HG03575 (cell line): Measurements from ENCODE around the gene PDE6B.

Source experiments
- ATAC-seq: cut with Tn5 transposase; IDR thresholded peaks from one replicate; pipeline ENCODE4 v1.9.1; 2021; ENCODE audit not compliant: unreplicated experiment, insufficient number of reproducible peaks, low FRiP score; ENCODE audit errors: extremely low read depth

Gene PDE6B

GRCh38 chr4:620201-620600 lies 5.2 kb upstream of the PDE6B start:
- no peak for ATAC-seq

DNA sequence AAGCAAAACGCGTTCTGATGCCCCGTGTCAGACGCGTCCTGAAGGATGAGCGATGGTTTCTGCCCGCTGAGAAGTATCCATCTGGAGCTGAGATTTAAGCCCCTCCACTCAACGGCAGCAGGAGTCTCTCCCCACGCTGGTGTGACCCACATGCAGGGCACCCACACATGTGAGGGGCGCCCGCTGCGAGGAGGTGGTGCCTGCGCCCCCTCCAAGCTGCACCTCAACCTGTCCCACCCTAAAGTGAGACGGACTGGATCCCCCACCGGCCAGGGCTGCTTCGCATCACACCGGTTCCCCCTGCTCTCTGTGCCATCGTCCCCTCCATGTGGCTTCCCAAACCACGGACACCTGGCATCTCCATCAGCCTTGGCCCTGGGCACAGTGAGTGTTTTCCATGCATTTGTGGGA lies 4.5 kb upstream of the PDE6B start:
- no peak for ATAC-seq

DNA sequence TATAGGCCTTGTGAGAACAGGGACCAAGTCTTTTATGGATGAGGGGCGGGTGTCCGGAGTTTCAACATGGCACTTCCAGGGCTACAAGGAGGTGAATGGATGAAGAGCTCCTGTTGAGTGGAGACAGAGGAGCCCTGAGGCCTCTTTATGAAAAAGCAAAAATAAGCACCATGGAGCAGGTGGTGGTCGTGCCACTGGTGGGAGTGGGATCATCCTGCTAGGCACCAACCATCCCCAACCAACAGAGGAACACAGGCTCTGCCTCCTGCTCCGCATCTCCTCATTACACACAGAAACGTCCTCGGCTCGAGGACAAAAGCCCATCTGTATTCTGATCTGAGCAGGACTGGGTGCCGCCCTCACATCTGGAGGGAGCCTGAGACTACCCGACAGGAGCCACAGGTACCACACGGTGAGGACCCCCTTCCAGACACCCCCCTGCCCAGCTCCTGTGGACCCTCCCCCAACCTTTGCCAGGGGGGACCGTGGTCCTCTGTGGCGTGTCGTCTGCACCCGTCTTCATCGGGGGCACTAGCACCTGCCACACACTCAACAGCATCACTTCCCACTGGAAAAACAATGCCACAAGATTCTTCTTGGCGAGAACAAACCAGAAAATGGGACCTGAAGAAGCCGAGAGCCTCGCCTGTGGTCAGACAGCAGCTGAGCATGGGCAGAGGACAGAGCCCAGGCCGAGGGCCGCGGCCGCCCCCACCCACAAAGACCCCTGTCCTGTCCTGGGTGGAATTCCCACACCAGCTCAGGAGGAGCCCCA lies 3.9 kb upstream of the PDE6B start:
- no peak for ATAC-seq

DNA sequence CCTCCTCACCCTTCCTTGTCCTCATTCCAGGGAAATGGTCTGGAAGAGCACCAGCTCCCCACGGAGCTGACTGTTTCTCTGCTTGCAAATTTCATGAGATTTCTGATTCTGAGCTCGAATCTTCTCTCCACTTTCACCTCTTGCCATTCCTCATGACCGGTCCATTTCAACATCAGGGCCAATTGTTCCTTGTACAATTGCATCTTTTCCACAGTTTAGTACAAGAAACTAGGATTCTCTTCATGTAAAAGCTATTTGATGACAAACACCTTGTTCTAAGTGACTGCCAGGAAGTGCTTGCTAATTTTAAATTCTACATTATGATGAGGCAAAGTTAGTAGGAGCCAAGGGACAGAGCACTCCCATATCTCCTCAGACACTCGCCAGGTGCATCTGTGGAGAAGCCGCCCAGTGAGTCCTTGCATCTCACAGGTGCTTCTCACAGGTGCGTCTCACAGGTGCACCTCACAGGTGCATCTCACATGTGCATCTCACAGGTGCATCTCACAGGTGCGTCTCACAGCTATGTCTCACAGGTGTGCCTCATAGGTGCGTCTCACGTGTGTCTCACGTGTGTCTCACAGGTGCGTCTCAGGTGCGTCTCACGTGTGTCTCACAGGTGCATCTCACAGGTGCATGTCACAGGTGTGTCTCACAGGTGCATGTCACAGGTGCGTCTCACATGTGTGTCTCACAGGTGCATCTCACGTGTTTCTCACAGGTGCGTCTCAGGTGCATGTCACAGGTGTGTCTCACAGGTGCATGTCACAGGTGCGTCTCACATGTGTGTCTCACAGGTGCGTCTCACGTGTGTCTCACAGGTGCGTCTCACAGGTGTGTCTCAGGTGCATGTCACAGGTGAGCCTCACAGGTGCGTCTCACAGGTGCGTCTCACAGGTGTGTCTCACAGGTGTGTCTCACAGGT lies 3.0 kb upstream of the PDE6B start:
- ATAC-seq: no peak

- ATAC-seq: no peak
Measured at GRCh38 chr4:622996-623913, 2.1 kb upstream of the PDE6B start.

DNA sequence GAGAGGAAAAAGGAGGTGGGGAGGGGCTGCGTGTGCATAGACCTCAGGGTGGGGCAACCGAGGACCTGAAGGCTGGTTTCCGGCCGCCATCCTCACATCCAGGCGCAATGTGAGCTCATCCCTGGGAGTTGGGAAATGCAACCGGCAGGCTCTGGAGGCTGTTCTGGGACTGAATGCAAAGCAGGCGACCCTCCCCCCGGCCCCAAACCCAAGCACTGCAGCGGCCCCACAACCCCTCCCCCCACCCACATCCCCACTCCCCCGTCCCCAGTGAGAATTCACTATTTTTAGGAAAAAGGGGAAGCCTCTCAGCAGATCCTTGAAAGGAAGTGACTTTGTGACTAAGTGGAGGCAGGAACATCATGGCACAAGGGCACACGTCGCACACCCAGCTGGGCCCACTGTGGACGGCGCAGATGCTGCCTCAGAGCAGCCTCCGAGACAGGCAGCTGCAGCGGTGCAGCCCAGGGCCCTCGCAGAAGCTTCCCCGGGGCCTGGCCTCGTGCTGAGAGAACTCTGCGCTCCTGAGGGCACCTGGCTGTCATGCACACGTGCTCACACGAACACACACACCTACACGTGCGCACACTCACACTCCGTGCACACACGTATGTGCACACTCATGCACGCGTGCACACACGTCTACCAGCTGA lies 1.3 kb upstream of the PDE6B start:
- ATAC-seq: no peak

GRCh38 chr4:625631-626161 lies 323 bp downstream of the PDE6B start:
- no peak for ATAC-seq

GRCh38 chr4:626201-627091 lies 1.1 kb downstream of the PDE6B start:
- ATAC-seq: no peak

DNA sequence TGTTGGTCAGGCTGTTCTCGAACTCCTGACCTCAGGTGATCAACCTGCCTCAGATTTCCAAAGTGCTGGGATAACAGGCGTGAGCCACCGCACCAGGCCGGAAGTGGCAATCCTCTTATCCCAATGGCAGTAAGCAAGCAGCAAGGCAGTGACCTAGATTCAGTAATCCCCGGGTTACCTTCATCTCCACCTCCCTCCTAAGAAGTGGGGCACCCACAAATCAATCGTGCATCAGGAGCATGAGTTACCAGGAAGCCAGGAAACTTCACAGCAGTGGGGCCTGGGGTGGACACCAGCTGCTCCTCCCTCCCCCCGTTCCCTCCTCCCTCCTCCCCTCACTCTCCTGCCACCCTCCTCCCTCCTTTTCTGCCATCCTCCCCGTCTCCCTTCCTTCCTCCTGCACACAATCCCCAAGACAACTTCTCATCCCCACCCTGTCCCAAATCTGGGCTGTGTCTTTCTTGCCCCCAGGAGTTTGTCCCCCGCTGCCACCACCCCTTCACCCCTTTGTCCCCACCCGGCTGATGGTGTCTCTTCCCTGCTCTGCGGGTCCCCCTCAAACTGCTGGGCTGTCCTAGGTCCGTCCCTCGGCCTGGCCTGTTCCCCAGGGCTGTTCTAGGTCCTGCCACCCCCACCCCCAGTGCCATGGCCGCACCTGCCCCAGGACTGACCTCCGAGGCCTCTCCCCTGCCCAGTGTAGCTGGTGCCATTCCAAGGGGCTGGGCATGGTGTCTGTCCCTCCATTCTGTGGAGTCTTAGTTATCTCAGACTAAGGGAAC lies 2.2 kb downstream of the PDE6B start:
- ATAC-seq: no peak

DNA sequence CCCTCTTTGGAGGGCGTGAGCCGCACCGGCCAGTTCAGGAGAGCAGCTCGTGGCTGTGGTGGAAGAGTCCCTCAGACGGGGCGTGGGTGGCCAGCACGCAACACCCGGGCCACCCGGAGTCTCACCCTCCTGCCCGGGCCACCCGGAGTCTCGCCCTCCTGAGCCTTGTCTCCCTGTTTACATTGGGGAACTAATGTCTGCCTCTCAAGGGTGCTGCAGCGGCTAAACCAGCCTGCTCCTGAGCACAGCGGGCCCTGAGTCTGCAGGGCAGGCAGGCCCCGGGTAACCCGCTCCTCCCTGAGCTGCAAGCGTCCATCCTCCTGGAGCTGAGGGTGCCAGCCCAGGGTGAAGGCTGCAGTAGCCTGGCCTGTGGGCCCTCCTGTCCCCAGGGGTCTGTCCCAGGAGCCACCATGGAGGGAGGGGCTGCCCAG lies 3.0 kb downstream of the PDE6B start:
- no peak for ATAC-seq

- ATAC-seq: no peak
Measured at GRCh38 chr4:628821-629635, 3.7 kb downstream of the PDE6B start.

DNA sequence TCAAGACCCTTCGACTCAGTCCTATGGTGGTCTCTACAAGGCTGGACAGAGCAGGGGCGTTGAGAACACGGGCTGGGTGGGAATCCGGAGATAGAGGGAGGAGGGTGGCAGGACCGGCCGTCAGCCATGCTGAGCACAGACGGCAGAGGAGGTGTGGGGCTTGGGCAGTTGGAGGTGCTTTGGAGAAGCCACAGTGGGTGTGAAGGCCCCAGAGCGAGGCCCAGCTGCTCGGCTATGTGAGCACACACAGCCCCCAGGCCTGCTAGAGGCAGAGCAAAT lies 4.2 kb downstream of the PDE6B start:
- ATAC-seq: no peak

DNA sequence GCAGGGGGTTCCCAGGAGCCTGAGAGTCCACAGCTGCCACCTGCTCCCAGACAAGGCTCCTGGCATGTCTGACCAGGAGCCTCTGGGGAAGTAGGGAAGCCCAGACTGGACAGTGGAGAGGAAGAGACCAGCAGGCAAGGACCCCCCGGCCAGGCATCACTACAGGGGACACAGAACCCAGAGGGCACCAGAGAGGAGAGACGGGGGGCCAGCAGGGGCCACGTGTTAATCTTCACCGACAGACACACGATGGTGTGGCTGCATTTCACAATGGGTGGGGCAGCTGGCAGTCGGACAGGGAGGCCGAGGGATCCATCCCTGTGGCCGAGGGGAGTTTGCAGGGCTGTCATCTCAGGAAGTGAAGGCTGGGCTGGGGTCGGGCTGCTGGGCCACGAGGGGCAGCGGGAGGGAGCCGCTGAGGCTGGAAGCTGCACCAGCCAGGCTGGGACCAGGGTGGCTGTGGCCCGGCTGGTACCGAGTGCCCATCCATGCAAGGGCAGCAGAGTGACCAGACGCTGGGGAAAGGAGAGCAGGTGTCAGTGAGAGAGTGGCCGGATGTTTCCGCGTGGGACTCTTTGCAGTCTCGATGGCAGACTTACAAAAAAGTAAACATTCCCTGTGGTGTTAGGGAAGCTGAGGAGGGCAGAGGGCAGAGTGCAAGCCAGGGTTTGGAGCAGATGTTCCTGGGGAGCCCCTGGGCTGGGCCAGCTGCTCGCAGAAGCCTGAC lies 4.7 kb downstream of the PDE6B start:
- ATAC-seq: no peak

GRCh38 chr4:630656-631055 lies 5.3 kb downstream of the PDE6B start:
- ATAC-seq: no peak

- ATAC-seq: no peak
Measured at GRCh38 chr4:632196-632790, 6.9 kb downstream of the PDE6B start.
